GM18507 (cell line): ENCODE measurements around the gene ADAM11.
"Not testable (repeated sequence)": the region's sequence is repeated elsewhere in the genome, so short reads cannot be mapped to it uniquely, and the experiment has no call there.

Experiments
- DNase-seq: peaks from one replicate; pipeline ENCODE4 v3.0.0; 2011; ENCODE audit warnings: low read depth; ENCODE audit not compliant: insufficient read length; ENCODE audit errors: extremely low spot score
- FAIRE-seq: peaks from 2 replicates; lab custom pipeline; 2011; peaks lifted over from hg19 to GRCh38; lab: Jason Lieb, UNC

Gene ADAM11

DNA sequence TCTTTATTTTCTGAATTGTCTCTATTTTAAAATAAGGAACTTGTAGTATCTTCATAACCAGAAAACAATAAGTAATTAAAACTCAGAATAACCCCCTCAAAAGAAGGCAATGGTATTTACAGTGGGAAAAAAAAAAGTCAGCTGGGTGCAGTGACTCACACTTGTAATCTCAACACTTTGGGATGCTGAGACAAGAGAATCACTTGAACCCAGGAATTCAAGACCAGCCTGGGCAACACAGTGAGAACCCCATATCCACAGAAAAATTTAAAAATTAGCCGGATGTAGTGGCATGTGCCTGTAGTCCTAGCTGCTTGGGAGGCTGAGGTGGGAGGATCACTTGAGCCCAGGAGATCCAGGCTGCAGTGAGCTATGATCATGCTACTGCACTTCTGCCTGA lies 33.5 kb downstream of the ADAM11 start:
- DNase-seq (no peak), FAIRE-seq (no peak)

DNA sequence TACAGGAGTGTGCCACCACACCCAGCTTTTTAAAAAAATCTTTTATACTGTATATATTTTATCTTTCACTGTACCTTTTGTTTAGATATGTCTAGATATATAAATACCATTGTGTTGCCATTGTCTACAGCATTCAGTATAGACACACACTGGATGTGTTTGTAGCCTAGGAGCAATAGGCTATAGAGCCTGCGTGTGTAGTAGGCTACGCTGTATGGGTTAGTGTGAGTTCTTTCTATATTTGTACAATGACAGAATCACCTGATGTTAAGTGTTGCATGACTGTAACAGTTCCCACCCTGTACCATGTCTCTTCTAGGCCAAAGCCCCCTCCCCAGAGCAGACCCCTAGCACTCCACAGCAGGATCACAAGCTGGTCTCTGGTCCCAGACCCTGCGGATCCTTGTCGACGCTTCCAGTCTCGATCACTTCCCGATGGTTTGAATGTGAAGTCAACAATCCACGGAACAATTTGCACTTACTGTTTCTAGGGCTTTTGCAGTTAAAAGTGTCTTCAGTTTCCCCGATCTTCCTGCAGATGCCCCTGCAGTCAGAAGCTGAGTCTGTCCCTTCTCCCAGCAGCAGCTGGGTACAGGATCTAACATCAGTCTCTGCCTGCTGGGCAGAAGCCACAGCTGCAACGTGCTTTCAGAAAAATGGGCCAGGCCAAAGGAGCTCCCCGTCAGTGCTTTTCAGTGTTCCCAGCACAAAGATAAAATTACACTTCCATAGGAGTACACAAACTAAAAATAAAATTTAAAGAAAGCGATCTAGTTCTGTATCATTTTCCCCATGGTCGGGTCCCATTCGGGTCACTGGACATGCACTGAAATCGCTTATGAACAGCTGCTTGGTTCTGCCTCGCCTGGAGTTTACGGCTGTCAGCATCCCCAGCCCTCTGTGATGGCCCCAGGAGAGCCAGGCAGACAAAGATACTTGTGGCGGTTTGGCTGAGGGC lies 35.4 kb downstream of the ADAM11 start:
- no peak for FAIRE-seq
- DNase-seq = no peak

DNA sequence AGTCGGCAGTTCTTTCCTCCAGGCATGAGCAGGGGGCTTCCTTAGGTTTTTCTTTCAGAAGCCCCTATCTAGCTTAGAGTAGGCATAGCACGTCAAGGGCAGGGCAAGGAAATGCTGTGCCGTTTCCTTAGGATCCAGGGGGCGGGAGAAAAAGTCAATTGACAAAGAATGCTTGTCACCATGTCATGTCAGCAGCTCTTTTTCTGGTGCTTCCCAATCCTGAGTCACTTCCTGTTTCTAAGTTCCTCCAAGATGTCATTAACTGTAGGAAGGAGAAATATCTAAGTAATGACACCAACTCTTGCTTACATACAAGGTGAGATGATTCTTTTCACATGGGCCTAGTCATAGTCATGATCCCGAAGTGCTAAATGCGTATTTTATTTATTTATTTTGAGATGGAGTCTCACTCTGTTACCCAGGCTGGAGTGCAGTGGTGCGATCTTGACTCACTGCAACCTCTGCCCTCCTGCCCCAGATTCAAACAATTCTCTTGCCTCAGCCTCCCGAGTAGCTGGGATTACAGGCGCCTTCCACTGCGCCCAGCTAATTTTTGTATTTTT lies 36.1 kb downstream of the ADAM11 start:
- DNase-seq (no peak), FAIRE-seq (no peak)

DNA sequence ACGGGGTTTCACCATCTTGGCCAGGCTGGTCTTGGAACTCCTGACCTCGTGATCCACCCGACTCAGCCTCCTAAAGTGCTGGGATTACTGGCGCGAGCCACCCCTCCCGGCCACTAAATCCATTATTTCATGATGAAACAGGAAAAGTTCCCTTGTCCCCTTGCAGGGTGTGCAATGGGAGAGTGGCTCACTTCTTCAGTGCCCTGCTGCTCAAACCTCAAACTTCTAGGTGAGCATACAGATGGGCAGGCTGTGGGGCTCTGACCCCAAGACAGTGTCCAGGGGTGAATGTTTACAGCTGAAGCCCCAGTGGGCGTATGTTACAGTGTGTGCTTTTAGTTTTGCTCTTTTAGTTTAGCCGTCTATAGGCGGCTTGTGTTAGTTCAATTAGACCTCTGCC lies 36.6 kb downstream of the ADAM11 start:
- FAIRE-seq (no peak), DNase-seq (no peak)

DNA sequence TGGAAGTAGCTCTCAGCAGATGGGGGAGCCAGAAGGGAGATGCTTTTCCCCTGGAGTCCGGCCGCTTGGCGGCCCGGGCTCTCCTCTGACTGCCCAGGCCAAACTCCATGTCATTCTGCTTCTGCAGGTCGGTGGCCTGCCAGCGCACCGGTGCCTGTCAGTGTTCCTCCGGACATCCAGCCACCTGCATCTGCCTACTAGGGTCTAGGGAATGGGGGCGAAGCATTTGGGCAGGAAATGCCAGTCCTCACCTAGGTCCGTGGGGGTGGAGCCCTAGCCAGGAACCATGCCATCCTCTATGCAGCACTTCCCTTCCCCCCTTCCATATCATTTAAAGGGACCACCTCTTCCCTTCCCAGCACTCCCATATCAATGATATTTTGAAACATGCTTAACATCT lies 37.1 kb downstream of the ADAM11 start:
- DNase-seq (no peak), FAIRE-seq (no peak)

DNA sequence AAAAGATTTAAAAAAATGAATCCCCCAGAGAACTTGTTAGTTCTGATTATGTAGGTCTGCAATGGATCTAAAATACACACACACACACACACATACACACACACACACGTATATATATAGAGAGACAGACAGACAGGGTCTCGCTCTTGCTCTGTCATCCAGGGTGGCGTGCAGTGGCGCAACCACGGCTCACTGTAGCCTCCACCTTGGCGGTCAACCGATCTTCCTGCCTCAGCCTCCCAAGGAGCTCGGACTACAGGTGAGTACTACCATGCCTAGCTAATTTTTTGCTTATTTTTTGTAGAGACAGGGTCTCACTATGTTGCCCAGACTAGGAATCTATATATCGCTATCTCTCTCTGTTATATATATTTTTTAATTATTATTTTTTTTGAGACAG lies 37.9 kb downstream of the ADAM11 start:
- DNase-seq = no peak
- FAIRE-seq = no peak

DNA sequence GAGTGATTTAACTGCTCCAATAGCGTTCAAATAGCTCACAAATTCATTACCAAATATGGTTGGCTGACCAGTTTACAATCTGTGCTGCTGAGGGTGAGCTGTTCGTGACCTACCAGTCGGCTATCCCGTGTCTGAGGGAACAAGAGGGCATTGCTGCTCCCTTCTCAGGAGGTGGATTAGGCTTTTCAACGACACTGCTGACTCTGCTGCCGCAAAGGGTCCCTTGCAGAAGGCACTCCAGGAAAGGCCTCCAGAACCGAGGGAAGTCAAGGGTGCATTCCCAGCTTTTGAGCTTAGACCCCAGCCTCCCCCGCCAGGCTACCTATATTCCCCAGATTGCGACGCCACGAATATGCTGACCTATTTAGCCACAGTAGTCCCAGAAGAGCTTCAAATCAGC lies 39.0 kb downstream of the ADAM11 start:
- no peak for FAIRE-seq
- no peak for DNase-seq

DNA sequence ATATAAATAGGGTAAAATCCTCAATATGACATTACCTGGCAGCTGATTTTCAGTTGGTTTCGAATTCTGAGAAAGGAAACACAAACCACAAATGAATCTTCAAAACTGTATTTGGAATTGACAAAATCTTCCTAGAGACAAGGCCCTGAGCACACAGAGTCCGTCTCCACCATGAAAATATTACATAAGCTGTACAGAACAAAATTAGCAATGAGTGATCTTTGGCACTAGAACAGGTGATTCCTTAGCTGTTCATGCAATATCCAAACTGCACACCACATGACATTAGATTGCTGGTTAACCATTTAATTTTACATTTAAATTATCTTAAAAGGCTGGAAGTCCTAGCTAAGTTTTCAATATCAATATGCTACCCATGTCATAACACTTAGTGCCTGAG lies 39.6 kb downstream of the ADAM11 start:
- FAIRE-seq (no peak), DNase-seq (no peak)

DNA sequence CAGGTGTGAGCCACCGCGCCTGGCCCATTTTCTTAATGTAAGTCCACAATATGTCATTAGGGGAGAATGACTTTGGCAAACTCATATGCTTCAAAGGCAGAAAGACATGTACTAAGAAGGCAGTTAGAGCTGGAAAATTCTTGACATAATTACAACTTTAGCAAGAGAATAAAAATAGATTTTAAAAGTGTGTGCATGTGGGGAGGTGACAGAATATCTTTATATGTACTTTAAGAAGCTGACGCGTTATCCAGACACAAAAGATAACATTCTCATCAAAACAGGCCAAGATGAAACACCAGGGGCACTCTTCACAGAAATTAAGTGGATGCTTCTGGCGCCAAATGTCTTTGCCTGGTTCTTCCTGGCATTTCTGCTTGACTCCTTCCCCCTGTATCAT lies 43.1 kb downstream of the ADAM11 start:
- no peak for FAIRE-seq
- DNase-seq = no peak

DNA sequence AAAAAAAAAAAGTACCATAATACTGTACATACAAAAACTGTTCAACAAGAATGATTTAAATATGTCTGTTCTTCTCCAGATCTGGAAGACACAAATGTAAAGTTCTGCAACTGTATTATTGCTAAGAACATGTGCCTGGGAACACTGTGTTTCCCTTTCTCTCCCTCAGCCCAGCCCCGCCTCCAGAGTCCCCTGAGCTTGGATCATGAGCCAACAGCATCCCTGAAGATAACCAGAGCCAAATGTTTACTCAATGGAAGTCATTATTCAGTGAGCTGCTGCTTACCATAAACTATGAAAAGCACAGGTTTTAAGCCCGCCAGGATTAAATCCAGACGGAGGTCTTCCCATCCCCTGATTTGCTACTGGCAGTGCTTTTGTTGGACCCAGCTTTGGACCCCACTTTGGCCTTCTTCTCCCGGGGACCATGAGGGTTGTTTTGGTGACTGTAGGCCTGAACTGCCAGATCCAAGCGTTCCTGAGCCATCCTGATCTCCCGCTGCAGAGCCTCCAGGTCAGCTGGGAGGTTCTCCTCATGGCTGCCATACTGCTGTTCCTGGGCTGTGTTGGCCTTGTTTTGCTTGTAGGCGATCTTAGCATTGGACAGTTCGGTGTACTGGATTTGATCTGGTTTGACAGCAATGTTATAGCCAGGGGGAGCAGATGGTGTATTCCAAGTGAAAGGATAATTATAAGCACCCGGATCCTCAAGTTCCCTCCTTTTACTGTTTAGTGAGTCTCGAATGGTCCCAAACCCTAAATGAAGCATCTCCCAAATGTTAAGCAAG lies 45.7 kb downstream of the ADAM11 start:
- FAIRE-seq (no peak), DNase-seq (no peak)

DNA sequence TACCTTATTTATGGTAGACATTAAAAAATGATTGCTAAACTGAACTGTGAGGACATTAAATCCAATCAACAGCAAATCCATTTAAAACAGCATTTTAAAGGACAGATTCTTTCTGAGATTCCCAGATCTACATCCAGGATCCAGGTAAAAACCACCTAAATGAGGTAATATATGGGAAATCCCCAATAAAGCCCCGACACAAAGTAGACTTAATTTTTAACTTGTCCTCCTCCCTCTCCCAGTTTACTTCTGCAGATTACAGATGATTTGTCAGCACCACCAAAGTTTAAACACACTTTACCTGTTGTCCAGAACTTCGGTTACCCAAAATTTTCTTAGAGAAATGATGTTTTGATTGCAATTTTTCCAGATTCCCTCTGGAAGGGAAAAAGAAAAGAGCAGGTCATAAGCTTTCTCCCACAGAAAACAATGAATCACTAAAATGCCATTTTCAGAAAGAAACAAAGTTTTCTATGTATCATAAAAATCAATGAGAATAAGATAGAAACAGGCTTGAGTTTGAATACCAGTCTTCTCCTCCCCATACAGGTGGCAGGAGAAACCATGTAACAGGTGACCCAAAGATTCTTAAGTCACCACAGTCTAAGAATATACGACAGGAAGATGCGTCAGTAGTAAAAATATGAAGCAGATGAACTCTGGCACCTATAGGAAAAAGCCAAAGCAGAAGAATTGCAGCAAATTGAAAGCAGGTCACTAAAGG lies 48.5 kb downstream of the ADAM11 start:
- FAIRE-seq (no peak), DNase-seq (no peak)

DNA sequence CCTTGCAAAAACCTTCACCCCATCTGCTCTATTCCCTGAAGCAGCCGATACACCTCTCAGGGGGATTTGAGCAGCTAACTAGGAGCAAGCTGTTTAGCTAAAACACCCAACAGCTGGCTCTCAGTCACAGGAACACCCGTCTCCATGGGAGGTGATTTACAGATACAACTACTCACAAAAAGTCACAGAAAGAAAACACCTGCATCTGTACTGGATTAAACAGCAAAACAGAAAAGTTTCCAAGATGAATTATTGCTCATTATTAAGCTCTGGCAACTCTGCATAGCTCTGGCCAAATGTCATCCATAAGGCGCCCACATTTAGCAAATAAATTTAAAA lies 49.0 kb downstream of the ADAM11 start:
- DNase-seq = no peak
- FAIRE-seq = no peak

DNA sequence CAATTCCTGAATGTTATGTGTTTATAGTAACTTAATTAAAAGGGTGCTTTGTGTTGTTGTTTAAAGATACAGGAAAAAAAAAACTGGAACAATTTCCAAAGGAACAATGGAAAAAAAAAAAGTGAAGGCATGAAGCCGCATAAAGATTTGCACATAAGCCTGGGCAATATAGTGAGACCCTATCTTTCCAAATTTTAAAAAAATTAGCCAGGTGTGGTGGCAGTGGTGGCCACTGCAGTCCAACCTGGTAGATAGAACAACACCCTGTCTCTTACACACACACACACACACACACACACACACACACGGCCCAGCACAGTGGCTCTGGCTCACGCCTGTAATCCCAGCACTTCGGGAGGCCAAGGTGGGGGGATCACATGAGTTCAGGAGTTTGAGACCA lies 49.4 kb downstream of the ADAM11 start:
- FAIRE-seq (no peak), DNase-seq (no peak)

DNA sequence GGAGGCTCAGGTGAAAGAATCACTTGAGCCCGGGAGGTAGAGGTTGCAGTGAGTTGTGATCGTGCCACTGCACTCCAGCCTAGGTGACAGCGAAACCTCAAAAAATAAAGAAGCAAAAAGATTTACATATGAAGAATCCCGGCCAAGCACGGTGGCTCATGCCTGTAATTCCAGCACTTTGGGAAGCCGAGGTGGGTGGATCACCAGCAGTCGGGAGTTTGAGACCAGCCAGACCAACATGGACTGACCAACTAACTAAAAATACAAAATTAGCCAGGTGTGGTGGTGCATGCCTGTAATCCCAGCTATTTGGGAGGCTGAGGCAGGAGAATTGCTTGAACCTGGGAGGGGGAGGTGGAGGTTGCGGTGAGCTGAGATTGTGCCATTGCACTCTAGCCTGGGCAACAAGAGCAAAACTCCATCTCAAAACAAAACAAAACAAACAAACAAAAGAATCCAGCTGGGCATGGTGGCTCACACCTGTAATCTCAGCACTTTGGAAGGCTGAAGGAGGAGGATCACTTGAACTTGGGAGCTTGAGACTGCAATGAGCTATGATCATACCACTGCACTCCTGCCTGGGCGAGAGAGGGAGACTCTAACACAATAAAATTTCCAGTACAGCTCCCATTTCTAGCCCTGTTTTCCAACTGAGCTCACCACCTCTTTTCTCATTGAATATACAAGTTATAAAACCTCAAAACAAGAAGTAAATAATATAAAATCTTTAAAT lies 50.0 kb downstream of the ADAM11 start:
- FAIRE-seq, DNase-seq: not testable (repeated sequence)

DNA sequence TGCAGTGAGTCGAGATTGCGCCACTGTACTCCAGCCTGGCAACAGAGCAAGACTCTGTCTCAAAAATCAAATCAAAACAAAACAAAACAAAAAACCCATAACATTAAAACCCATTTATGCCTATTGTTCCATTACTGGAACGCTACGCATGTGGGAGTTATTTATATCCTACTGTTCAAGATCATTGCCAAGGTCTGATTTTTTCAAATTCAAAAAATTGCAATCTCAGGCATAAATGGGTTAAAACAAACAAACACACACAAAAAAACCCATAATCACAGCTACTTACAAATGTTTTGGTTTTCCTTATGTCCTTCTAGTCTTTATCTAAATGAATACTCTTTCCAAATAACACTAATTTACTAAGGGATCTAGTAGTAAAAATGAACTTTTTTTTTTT lies 53.5 kb downstream of the ADAM11 start:
- FAIRE-seq = no peak
- DNase-seq = no peak

DNA sequence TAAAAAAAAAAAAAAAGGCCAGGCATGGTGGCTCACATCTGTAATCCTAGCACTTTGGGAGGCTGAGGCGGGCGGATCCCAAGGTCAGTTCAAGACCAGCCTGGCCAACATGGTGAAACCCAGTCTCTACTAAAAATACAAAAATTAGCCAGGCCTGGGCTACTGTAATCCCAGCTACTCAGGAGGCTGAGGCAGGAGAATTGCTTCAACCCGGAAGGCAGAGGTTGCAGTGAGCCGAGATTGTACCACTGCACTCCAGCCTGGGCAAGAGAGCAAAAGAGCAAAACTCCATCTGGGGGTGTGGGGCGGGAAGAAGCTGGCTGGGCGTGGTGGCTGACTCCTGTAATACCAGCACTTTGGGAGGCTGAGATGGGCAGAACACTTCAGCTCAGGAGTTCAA lies 59.7 kb downstream of the ADAM11 start:
- DNase-seq, FAIRE-seq: not testable (repeated sequence)

DNA sequence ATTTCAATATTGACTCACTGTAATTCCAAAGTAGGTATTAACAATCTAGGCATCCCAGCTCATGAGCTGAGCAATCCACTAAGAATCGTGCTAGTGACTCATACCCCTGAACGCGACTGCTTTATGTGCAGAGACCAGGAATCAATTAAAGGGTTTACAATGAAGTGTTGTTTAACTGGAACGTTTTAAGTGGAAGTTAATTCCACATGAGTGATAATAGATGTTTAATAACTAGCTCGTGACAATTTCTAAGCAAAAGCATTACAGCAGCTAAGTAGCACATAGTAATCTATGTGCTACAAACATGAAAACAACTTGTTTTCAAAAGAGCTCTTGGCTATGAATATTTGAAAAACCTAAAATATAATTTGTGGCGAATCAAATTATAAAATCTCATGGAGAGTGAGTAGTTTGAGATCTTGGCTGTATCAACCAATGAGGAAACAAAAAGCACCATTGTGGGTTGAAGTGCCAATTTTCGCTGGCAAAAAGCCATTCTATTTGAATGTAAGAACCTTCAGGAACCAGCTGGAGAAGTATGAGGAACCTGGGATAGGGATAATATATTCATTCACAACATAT lies 61.9 kb downstream of the ADAM11 start:
- DNase-seq (no peak), FAIRE-seq (no peak)

DNA sequence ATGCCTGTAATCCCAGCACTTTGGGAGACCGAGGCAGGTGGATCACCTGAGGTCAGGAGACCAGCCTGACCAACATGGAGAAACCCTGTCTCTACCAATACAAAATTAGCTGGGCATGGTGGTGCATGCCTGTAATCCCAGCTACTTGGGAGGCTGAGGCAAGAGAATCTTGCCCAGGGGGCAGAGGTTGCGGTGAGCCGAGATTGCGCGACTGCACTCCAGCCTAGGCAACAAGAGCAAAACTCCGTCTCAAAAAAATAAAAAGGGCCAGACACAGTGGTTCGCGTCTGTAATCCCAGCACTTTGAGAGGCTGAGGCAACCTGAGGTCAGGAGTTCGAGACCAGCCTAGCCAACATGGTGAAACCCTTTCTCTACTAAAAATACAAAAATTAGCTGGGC lies 66.4 kb downstream of the ADAM11 start:
- FAIRE-seq = not testable (repeated sequence)

More for the DNA sequence above, 66.4 kb downstream of the ADAM11 start:
- not testable (repeated sequence) for DNase-seq
